Nasal cavity respiratory epithelium epithelial cell of viscerocranial mucosa (primary cell): ENCODE data around the gene OSBPL2. TPM values are rescaled to one million over a fixed set of nuclear protein-coding genes. Genes with fewer than 3 reads are reported as not detected.

ENCODE experiments used
- total RNA-seq: library from RNA; depleted of rRNA; stranded (reverse); fragments of >200 nt; gene quantifications from 2 replicates; pipeline ENCODE4 v1.2.3, GENCODE V29; 2014

The OSBPL2 gene
- 48.9 and 67.8 TPM in 2 replicates for total RNA-seq

DNA sequence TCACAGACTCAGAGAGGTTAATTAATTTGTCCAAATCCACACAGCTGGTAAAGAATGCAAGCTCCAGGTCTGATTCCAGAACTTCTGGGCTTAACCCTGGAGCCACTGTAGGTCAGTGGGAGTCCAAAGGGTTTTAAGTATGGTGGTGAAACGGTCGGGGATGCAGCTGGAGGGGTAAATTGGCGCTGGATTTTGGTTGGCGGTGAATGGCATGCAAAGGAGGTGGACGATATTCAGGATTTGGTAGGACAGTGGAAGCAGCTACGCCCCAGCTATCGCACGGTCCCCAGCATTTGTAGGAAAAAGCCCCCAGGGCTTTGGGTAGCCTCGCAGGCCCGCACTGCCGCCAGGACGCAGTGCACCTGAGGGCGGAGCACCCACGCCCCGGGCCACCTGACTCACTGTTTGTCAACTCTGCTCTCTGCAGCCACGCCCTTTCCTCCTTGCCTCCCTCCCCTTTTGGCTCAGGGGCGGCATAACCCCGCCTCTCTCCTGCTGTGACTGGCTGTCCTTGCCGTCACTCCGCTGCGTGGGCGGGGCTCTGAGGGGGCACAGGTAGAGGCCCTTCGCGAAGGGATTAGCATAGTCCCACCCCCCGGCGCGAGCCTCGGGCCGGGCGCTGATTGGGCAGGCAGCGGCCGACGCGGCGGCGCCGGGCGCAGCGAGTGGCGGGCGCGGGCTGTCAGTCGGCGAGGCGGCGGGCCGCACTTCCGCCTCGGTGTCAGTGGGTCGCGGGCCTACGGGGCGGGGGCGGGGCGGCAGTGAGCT, at the start of gene OSBPL2:
Gene OSBPL2, plus strand, starts transcription at position 721 of the 768 bp plus-strand sequence. CDS start 17,664 bp downstream, outside the sequence.

DNA sequence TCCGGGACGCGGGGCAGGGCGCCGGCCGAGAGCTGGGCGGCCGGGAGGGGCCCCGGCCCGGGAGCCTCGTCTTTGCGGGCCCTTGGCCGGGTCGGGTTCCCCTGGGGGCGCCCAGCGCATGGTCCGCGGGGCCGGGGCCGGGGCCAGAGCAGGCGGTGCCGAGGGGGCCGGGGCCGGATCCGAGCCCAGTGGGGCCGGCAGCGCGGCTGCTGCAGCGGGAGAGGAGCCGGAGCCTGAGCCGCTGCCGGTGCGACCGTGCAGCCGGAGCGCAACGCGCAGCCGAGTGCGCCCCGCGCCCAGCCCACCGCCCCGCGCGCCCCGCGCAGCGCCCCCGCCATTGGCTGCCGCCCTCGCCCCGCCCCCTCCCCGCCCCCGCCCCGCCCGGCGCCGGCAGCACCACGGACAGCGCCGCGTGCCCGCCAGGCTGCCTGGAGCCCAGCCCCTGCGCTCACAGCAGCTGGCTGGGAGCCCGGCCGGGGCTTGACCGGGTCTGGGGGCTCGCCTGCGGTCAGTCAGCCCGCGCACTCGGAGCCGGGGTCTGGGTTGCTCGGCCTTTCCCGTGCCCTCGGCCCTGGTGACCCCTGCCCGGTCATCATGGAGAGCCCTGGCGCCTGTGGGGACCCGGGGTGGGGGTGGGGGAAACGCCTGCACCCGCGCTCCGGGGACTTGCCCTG, 18.2 kb upstream of the OSBPL2 start, which contains the start of gene HRH3:
Gene HRH3, minus strand, starts transcription at position 287 of the 674 bp plus-strand sequence. CDS start 308 bp downstream, outside the sequence.

DNA sequence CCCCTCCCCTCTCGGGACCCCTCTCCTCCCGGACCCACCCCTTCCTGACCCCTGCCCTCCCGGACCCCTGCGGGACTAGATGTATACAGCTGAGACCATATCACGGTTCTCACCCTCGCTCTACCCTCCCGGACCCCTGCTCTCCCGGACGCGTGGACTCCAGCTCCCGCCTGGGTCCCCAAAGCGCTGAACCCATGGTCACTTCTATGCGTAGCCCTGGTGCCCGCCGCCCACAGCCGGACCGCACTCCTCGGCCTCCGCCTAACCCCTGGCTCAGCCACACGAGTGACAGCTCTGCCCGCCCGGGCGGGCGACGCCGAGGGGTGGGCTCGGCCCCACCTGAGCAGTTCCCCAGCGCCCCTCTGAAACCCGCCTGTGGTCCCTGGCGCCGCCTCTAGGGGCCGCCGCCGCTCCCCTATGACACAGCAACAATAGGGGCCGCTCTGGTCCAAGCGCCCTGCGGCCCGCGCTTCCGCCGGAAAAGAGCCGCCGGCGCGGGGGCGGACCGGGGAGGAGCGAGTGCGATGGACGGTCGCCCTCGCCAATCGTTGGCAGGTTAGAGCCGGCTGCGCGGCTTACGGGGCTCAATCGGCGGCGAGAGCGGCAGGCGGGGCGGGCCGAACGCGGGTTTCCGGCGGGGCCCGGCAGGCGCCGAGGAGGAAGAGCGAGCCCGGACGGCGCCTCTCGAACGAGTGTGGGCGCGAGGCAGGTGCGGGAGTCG, 64.2 kb downstream of the OSBPL2 start, which contains the start of gene ADRM1:
Gene ADRM1, plus strand, starts transcription at position 657 of the 721 bp plus-strand sequence. CDS start 572 bp downstream, outside the sequence.

Other genes starting within 250 kb of the OSBPL2 start
- 3.4 and 11.2 TPM in 2 replicates for gene TAF4, start 172.6 kb upstream of the OSBPL2 start, total RNA-seq
- gene LSM14B, start 116.0 kb upstream of the OSBPL2 start, total RNA-seq = 54.5 and 59.8 TPM in 2 replicates
- 358 and 369 TPM in 2 replicates for gene PSMA7, start 95.1 kb upstream of the OSBPL2 start, total RNA-seq
- gene SS18L1, start 94.8 kb upstream of the OSBPL2 start, total RNA-seq = 11.3 and 21.9 TPM in 2 replicates
- 19.9 and 21.2 TPM in 2 replicates for gene MTG2, start 55.5 kb upstream of the OSBPL2 start, total RNA-seq
- not detected in 2 replicates for gene HRH3, start 18.2 kb upstream of the OSBPL2 start, total RNA-seq
- gene ADRM1, start 64.5 kb downstream of the OSBPL2 start, total RNA-seq = 100 and 124 TPM in 2 replicates
- 50.9 and 289 TPM in 2 replicates for gene LAMA5, start 128.8 kb downstream of the OSBPL2 start, total RNA-seq
- gene RPS21, start 148.6 kb downstream of the OSBPL2 start, total RNA-seq = 541 and 1,127 TPM in 2 replicates
- 1.0 and 3.2 TPM in 2 replicates for gene CABLES2, start 168.8 kb downstream of the OSBPL2 start, total RNA-seq
- gene RBBP8NL, start 189.0 kb downstream of the OSBPL2 start, total RNA-seq = under 0.01 and 1.1 TPM in 2 replicates
- not detected in 2 replicates for gene GATA5, start 237.5 kb downstream of the OSBPL2 start, total RNA-seq